GM19193 (cell line): ENCODE measurements around the gene BRD3OS.
A peak's percentile ranks its signal among the peaks of the same experiment; 100 is the strongest.

Source experiments
- POLR2A ChIP-seq: IDR thresholded peaks from 4 replicates; pipeline ENCODE4 v1.6.1; 2011; ENCODE audit not compliant: insufficient read depth, insufficient read length; ENCODE audit errors: extremely low read depth

The BRD3OS gene, protein sequence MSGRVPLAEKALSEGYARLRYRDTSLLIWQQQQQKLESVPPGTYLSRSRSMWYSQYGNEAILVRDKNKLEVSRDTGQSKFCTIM

DNA sequence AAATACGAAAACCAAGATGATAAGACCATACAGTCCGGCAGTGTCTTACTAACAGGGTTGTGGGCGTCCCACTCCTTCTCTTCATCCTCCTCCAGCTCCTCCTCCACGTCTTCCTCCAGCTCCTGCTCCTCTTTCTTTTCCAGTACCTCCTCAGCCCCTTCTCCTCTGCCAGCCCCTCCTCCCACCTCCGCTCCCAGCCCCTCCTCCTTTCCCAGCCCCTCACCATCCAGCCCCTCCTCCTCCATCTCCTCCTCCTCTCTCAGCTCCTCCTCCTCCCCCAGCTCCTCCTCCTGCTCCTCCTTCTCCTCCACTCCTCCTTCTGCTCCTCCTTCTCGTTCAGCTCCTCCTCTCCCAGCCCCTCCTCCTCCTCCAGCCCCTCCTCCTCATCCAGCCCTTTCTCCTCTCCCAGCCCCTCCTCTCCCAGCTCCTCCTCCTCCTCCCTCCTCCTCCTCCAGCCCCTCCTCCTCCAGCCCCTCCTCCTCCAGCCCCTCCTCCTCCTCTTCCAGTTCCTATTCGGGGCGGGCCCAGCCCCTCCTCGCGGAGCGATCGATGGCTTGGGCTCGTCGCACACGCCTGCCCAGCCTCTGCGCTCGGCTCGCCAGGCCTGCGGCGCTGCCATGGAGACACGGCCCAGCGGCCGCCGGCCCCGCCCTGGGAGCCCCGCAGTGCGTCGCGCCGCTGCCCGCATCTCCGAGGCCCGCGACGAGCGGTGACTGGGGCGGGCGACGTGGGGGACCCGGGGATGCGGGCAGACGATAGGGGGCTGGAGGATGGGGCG lies at the start of gene BRD3OS:
Gene BRD3OS (plus strand): TSS at position 654 of the 778 bp plus-strand sequence. CDS start 1,267 bp downstream, outside the sequence.
- no peak for TF ChIP-seq POLR2A

DNA sequence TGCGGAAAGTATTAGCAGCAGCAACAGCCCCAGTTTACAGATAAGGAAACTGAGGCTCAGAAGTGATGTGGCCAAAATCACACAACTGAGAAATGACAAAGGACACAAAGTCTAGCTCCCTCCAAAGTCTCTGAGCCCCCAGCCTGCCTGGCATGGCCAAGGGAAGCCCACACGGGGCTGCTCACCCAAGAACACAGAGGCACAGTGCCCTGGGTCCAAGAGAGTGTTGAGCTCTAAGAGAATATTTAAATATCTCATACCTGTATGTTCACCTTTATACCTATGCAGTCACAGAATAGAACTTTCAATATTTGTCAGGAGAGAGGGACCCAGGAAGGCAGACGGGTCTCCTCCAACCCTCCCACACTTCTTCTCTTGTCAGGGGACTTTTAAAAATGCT lies 49.8 kb upstream of the BRD3OS start:
- TF ChIP-seq POLR2A = no peak

DNA sequence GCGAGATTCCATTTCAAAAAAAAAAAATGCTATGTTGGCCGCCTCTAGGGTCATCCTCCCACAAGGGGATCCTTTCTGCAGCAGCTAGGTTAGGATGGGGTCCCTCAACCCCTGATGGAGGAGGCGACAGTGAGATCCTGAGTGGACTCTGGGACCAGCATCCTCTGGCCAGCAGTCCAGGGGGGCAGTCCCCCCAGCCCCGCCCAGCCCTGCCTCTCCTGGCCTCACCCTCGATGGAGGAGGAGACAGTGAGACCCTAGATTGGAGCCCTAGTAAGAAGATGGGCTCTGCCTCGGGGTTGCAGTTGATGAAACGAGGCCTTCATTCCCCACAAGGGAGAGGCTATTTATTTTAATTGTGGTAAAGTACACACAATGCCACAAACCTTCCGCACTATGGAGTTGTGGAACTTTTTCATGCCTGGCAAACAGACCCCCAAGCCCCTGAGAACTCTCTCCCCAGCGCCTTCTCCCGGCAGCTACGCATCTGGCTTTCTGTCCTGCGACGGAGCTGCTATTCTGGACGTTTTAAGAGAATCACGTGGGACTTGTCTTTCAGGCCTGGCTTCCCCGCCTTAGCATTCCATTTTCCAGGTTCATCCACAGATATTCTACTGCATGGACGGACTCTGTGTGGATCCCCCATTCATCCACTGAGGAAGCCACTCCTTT lies 49.0 kb upstream of the BRD3OS start:
- no peak for TF ChIP-seq POLR2A

DNA sequence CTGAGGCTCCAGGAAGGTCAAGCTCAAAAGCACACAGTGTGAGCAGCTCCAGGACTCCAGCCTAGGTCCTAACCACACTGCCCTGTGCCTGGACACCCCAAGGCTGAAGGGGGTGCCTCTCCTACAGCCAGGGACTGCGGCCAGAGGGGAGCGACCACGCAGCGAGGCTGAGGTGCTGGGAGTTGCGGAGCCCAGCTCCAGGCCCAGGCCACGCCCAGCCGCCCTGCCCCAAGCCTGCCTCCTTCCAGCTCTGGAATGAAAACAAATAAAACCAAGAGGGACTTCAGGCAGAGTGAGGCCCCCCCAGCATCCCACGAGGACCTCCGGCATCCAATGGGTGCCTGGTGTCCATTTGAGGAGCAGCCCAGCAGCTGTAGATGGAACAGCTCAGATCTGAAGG lies 48.4 kb upstream of the BRD3OS start:
- no peak for TF ChIP-seq POLR2A

DNA sequence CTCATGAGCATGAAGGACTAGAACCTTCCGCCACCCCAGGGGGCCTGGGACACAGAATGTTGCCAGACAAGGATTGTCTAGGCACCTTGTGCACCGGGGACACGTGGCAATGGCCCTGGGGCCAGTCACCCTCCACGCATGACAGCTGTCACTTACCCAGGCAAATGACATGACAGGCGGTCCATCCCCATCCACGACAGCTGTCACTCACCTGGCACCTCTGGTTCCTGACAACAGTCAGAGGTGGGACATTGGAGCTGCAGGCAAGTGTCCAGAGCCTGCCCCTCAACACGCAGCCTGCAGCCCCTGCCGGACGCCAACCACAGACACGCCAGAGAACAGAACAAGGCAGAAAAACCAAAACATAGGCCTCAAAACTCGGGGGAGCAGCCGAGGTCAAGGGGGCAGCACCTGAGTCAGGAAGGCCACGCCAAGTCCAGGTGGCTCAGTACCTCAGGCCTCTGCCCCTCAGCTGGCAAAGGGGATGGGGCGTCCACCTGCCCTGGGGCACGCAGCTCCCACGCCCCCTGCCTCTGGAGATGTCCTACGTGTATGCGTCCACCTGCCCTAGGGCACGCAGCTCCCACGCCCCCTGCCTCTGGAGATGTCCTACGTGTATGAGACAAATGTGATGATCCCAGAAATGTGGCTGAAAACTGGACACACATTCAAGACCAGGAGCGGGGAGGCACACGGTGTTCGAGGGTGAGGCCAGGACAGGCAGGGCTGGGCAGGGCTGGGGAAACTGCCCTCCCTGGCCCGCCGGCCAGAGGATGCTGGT lies 47.7 kb upstream of the BRD3OS start:
- TF ChIP-seq POLR2A = no peak

- no peak for TF ChIP-seq POLR2A
Observed at GRCh38 chr9:133978226-133978898, 46.9 kb upstream of the BRD3OS start.

- no peak for TF ChIP-seq POLR2A
Observed at GRCh38 chr9:133978899-133979272, 46.4 kb upstream of the BRD3OS start.

DNA sequence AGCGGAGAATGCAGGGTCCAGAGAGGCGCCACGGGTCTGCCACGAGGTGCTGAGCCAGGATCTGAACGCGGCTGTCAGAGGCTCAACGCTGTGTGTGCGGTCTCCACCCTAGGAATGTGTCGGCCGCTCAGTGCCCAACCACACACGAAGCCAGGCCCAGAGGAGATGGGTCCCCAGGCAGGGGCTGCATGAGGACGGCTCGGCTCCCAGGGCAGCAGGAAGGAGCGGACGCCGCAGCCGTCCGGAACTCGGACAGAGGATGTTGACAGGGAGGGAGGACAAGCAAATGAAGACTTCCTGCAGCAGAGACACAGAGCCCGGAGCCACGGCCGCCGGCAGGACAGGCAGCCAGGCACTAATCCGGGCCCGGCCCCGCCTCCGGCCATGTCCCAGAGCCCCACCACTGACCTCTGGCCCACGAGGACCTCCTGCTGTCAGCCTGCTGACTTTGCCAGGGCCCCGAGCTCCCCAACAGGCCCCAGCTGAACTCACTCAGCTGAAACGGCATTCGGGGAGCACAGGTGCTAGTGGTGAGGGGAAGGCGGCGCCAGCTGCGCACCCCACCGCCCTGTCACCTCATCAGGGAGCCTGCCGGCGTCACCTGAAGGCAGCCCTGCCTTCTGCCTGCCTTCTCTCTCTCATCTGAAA lies 45.9 kb upstream of the BRD3OS start:
- peak; percentile 25 for TF ChIP-seq POLR2A

- TF ChIP-seq POLR2A = no peak
Observed at GRCh38 chr9:133979921-133980863, 45.1 kb upstream of the BRD3OS start.

DNA sequence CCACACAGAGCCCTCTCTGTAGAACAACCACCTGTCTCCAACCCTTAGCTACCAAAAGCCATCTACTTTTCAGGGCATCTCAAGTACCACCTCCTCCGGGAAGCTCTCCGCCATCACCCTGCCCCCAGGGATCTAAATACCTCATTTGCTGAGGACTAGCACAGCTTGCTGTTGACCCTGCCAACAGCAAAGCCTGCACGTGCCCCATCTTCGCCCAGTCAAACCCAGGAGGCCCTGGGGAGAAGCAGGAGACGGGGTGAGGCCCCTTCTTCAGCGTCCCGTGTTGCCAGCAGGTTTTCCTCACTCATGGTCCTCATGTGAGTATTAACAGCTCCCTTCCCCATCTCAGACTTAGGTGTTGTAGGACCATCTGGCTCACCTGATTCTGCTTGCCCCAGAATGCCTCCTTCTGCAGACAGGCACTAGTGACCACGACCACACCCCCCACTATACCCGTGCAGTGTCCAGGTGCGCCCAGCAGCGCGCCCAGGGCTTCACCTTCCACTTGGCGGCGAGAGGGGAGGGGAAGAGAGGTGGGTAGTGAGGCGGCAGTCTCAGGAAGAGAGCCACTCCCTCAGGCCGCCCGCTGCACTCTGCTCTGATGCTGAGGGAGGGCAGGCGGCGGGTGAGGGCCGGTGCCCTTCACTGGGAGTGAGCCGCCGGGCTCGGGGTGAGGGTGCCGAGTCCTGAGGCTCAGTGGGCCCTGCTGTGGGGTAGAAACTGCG lies 44.3 kb upstream of the BRD3OS start:
- TF ChIP-seq POLR2A = no peak

DNA sequence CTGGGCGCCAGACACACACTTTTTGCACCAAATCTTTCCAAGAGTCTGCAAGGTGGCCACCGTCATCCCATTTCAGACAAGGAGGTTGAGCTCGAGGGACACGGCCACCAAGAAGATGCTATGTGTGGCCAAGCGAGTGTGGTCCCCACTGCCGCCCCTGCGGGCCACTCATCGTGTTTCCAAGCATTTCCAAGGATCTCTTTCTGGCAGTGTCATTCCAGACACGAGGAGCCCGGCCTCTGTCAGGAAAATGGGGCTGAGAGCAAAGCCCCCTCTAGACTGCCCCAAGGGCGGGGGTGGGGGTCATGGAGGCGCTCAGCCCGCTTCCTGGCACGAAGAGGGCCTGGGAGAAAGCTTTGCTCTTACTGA lies 43.7 kb upstream of the BRD3OS start:
- no peak for TF ChIP-seq POLR2A

GRCh38 chr9:133981958-133982681 lies 43.2 kb upstream of the BRD3OS start:
- no peak for TF ChIP-seq POLR2A

- TF ChIP-seq POLR2A = no peak
Observed at GRCh38 chr9:133982971-133983720, 42.1 kb upstream of the BRD3OS start.
